Right kidney (tissue), 9 donors: ENCODE data around the gene ZBTB38.
A peak's percentile ranks its signal among the peaks of the same experiment; 100 is the strongest.

Source experiments
- DNase-seq: peaks from one replicate; pipeline ENCODE4 v3.0.0-alpha.2; 2016
- long read RNA-seq, 8 donors: transcript quantifications; one replicate each; lab custom pipeline, GENCODE V29; 2026

Gene ZBTB38, protein sequence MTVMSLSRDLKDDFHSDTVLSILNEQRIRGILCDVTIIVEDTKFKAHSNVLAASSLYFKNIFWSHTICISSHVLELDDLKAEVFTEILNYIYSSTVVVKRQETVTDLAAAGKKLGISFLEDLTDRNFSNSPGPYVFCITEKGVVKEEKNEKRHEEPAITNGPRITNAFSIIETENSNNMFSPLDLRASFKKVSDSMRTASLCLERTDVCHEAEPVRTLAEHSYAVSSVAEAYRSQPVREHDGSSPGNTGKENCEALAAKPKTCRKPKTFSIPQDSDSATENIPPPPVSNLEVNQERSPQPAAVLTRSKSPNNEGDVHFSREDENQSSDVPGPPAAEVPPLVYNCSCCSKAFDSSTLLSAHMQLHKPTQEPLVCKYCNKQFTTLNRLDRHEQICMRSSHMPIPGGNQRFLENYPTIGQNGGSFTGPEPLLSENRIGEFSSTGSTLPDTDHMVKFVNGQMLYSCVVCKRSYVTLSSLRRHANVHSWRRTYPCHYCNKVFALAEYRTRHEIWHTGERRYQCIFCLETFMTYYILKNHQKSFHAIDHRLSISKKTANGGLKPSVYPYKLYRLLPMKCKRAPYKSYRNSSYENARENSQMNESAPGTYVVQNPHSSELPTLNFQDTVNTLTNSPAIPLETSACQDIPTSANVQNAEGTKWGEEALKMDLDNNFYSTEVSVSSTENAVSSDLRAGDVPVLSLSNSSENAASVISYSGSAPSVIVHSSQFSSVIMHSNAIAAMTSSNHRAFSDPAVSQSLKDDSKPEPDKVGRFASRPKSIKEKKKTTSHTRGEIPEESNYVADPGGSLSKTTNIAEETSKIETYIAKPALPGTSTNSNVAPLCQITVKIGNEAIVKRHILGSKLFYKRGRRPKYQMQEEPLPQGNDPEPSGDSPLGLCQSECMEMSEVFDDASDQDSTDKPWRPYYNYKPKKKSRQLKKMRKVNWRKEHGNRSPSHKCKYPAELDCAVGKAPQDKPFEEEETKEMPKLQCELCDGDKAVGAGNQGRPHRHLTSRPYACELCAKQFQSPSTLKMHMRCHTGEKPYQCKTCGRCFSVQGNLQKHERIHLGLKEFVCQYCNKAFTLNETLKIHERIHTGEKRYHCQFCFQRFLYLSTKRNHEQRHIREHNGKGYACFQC (N-terminal part only)
- long read RNA-seq, donor 1, transcript ZBTB38-201 (1 exons, 3,588 nt): major isoform, 11 of 15 reads
- long read RNA-seq, donor 1, partial matches to known transcripts: 0 of 15 reads
- long read RNA-seq, donor 1, other reads (novel, unspliced or antisense): 0 of 15 reads
- long read RNA-seq, donor 2, transcript ZBTB38-201 (1 exons, 3,588 nt): major isoform, 10 of 14 reads
- long read RNA-seq, donor 2, partial matches to known transcripts: 0 of 14 reads
- long read RNA-seq, donor 2, other reads (novel, unspliced or antisense): 0 of 14 reads
- long read RNA-seq, donor 3, transcript ZBTB38-201 (1 exons, 3,588 nt): major isoform, 15 of 18 reads
- long read RNA-seq, donor 3, partial matches to known transcripts: 0 of 18 reads
- long read RNA-seq, donor 3, other reads (novel, unspliced or antisense): 0 of 18 reads
- long read RNA-seq, donor 4, transcript ZBTB38-201 (1 exons, 3,588 nt): major isoform, 20 of 26 reads
- long read RNA-seq, donor 4, partial matches to known transcripts: 0 of 26 reads
- long read RNA-seq, donor 4, other reads (novel, unspliced or antisense): 0 of 26 reads
- long read RNA-seq, donor 5, transcript ZBTB38-201 (1 exons, 3,588 nt): major isoform, 6 of 11 reads
- long read RNA-seq, donor 5, partial matches to known transcripts: 0 of 11 reads
- long read RNA-seq, donor 5, other reads (novel, unspliced or antisense): 0 of 11 reads
- long read RNA-seq, donor 6, transcript ZBTB38-201 (1 exons, 3,588 nt): major isoform, 20 of 29 reads
- long read RNA-seq, donor 6, partial matches to known transcripts: 0 of 29 reads
- long read RNA-seq, donor 6, other reads (novel, unspliced or antisense): 0 of 29 reads
- long read RNA-seq, donor 7, transcript ZBTB38-201 (1 exons, 3,588 nt): major isoform, 37 of 44 reads
- long read RNA-seq, donor 7, partial matches to known transcripts: 0 of 44 reads
- long read RNA-seq, donor 7, other reads (novel, unspliced or antisense): 0 of 44 reads
- long read RNA-seq, donor 8, transcript ZBTB38-211 (3 exons, 644 nt): minor isoform, 6 of 20 reads
- long read RNA-seq, donor 8, transcript ZBTB38-201 (1 exons, 3,588 nt): major isoform, 14 of 20 reads
- long read RNA-seq, donor 8, partial matches to known transcripts: 0 of 20 reads
- long read RNA-seq, donor 8, other reads (novel, unspliced or antisense): 0 of 20 reads

GRCh38 chr3:141368062-141368924 lies at the start of gene ZBTB38:
TSS of gene ZBTB38 (plus strand) at chr3:141368504. CDS start at chr3:141442389, 73,885 bp downstream.
- peak; percentile 68 for DNase-seq

GRCh38 chr3:141320399-141321108 lies 47.8 kb upstream of the ZBTB38 start:
- no peak for DNase-seq

GRCh38 chr3:141321109-141321497 lies 47.2 kb upstream of the ZBTB38 start:
- DNase-seq: no peak

- no peak for DNase-seq
These were observed 44.2 kb upstream of the ZBTB38 start for GRCh38 chr3:141323936-141324704.

GRCh38 chr3:141326123-141326522 lies 42.2 kb upstream of the ZBTB38 start:
- no peak for DNase-seq

- DNase-seq: no peak
These were observed 41.7 kb upstream of the ZBTB38 start for GRCh38 chr3:141326626-141327025.

- DNase-seq: no peak
These were observed 39.8 kb upstream of the ZBTB38 start for GRCh38 chr3:141328286-141329166.

GRCh38 chr3:141330235-141330634 lies 38.1 kb upstream of the ZBTB38 start:
- no peak for DNase-seq

DNA sequence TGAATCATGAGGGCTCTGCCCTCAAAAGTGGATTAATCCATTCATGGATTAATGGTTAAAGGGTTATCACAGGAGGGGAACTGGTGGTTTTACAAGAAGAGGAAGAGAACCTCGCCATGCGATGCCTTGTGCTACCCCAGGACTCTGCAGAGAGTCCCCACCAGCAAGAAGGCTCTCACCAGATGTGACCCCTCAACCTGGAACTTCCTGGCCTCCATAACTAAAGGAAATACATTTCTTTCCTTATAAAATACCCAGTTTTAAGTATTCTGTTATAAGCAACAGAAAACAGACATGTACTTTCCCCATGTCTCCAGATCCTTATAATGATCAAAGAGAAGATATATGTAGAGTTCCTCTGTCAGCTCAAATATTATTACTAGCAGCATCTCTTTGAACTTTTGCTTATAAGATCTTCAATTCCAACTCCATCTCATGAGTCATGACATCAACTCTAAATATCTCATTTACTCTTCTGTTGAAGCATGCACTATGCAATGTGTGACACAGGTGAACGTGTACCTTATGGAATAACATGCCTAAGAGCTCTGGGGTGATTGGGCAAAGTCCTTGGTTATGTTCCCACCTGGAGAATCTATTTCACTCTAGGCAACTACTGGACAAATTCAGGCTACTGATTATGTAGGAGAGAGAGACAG lies 37.5 kb upstream of the ZBTB38 start:
- DNase-seq: no peak

- DNase-seq: no peak
These were observed 36.7 kb upstream of the ZBTB38 start for GRCh38 chr3:141331377-141332318.

GRCh38 chr3:141332416-141332815 lies 35.9 kb upstream of the ZBTB38 start:
- no peak for DNase-seq

GRCh38 chr3:141333836-141334626 lies 34.3 kb upstream of the ZBTB38 start:
- no peak for DNase-seq

DNA sequence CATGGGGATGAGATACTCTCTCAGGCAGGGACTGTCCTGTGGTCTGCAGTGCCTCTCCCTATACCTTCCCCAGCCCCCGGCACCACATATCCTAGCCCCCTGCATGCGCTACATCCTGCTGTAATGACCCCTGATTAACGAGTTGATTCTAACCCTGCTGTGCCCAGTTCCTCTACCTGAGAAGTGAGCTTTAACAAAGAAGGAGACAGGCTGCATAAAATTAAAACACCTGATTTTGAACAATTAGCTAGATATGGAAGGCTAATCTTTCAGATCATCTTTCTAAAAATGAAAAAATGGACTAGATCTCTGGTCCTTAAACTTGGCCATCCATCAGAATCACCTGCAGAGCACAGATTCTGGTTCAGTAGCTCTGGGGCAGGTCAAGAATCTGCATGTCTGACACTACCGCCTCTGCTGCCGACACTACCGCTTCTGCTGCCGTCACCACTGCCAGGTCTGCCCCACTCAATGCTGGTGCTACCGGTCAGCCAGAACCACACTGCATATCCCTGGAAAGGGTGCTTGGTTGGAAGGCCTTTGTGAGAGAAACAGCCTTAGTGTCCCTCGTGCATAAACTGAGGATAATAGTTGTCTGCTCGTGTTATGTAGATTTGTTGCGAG lies 33.6 kb upstream of the ZBTB38 start:
- DNase-seq: no peak
